ENCODE data around the gene DISP3.

The DISP3 gene

DNA sequence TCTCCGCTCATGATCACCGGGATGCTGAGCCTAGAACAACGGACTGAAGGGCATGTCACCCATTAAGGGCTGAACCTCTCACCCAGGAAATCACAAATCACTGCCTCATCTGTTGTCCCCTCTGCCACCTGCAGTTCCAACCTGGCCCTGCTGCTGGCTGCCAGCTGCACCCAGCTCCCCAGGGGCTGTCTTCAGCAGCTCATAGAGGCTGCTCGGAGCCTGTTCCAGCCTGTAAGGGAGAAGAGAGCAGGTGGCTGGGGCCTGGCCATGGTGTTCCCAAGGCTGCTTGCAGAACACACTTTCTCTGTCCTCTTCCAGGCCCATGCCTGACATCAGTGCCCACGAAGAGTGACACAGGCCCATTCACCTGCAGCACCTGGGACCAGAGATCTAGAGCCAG is 44.5 kb upstream of the DISP3 start:
- no peaks in the 10 kb centered on the region for H3K9me3 ChIP-seq (ENCODE audit: severe bottlenecking)
- no peaks in the 10 kb centered on the region for H3K4me1 ChIP-seq (ENCODE audit: insufficient read depth, poor library complexity, severe bottlenecking)
- TF ChIP-seq, protein P1, sequence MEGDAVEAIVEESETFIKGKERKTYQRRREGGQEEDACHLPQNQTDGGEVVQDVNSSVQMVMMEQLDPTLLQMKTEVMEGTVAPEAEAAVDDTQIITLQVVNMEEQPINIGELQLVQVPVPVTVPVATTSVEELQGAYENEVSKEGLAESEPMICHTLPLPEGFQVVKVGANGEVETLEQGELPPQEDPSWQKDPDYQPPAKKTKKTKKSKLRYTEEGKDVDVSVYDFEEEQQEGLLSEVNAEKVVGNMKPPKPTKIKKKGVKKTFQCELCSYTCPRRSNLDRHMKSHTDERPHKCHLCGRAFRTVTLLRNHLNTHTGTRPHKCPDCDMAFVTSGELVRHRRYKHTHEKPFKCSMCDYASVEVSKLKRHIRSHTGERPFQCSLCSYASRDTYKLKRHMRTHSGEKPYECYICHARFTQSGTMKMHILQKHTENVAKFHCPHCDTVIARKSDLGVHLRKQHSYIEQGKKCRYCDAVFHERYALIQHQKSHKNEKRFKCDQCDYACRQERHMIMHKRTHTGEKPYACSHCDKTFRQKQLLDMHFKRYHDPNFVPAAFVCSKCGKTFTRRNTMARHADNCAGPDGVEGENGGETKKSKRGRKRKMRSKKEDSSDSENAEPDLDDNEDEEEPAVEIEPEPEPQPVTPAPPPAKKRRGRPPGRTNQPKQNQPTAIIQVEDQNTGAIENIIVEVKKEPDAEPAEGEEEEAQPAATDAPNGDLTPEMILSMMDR (IDR thresholded peaks at IDR 0.05; ENCODE audit: poor library complexity, severe bottlenecking): no peak
- H3K27me3 ChIP-seq (ENCODE audit: insufficient read depth, poor library complexity, severe bottlenecking): no peaks in the 10 kb centered on the region
- H3K27ac ChIP-seq (ENCODE audit: poor library complexity, severe bottlenecking): no peak overlapping the region
- no peak overlapping the region for H3K4me3 ChIP-seq (ENCODE audit: severe bottlenecking)
- DNase-seq (ENCODE audit: low spot score): no peak
- no peaks in the 10 kb centered on the region for H3K36me3 ChIP-seq (ENCODE audit: low read depth)
- no peak for ATAC-seq (ENCODE audit: low read depth)

DNA sequence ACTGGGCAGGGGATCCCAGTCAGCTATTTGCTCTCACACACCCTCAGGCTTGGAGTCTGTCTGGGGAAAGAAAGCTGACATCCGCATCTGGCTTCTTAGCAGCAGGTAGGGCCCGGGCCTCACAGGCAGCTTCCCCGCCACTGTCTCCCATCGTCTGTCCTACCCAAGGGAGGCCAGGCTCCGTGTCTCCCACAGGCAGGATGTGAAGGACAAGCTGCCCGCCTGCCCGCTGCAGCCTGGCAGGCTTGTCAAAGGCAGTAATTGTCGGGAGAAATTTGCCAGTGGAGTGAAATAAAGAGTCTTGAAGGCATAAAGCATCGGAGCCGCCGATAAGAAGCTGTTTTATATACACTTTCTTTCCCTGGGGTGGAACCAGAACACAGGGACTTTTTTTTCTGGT is 44.0 kb upstream of the DISP3 start:
- Histone ChIP-seq H3K4me1 (ENCODE audit: insufficient read depth, poor library complexity, severe bottlenecking) (no peaks in the 10 kb centered on the region), H3K4me3 (ENCODE audit: severe bottlenecking) (no peak overlapping the region), H3K36me3 (ENCODE audit: low read depth) (no peaks in the 10 kb centered on the region), H3K27me3 (ENCODE audit: insufficient read depth, poor library complexity, severe bottlenecking) (no peaks in the 10 kb centered on the region), H3K27ac (ENCODE audit: poor library complexity, severe bottlenecking) (no peak overlapping the region), H3K9me3 (ENCODE audit: severe bottlenecking) (no peaks in the 10 kb centered on the region)
- no peak for DNase-seq (ENCODE audit: low spot score)
- TF ChIP-seq, protein P1 (IDR thresholded peaks at IDR 0.05; ENCODE audit: poor library complexity, severe bottlenecking): no peak
- ATAC-seq (ENCODE audit: low read depth): no peak

DNA sequence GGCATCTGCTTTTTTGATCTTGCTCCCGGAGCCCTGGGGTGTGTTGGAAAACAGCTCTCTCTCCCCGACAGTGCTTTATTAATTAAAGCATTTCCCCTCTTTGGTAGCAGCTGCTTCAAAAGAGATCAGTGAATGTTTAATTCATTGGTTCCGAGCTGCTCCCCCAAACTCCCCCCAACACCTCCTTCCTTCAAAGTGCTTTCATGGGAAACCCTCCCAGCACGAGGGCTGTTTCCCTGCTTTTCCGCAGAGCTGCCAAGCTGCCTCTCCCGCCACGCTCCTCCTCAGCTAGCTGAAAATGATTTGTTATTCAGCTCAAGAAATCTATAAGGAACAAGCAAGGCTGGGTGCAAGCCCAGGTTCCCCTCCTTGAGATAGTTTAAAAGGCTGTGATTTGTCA is 40.0 kb upstream of the DISP3 start:
- DNase-seq (ENCODE audit: low spot score): no peak
- Histone ChIP-seq H3K27ac (ENCODE audit: poor library complexity, severe bottlenecking) (no peak overlapping the region), H3K9me3 (ENCODE audit: severe bottlenecking) (no peaks in the 10 kb centered on the region), H3K4me3 (ENCODE audit: severe bottlenecking) (no peak overlapping the region), H3K36me3 (ENCODE audit: low read depth) (no peaks in the 10 kb centered on the region), H3K27me3 (ENCODE audit: insufficient read depth, poor library complexity, severe bottlenecking) (peaks cover 7% of the 10 kb centered on the region), H3K4me1 (ENCODE audit: insufficient read depth, poor library complexity, severe bottlenecking) (no peaks in the 10 kb centered on the region)
- TF ChIP-seq, protein P1 (IDR thresholded peaks at IDR 0.05; ENCODE audit: poor library complexity, severe bottlenecking): no peak
- no peak for ATAC-seq (ENCODE audit: low read depth)

DNA sequence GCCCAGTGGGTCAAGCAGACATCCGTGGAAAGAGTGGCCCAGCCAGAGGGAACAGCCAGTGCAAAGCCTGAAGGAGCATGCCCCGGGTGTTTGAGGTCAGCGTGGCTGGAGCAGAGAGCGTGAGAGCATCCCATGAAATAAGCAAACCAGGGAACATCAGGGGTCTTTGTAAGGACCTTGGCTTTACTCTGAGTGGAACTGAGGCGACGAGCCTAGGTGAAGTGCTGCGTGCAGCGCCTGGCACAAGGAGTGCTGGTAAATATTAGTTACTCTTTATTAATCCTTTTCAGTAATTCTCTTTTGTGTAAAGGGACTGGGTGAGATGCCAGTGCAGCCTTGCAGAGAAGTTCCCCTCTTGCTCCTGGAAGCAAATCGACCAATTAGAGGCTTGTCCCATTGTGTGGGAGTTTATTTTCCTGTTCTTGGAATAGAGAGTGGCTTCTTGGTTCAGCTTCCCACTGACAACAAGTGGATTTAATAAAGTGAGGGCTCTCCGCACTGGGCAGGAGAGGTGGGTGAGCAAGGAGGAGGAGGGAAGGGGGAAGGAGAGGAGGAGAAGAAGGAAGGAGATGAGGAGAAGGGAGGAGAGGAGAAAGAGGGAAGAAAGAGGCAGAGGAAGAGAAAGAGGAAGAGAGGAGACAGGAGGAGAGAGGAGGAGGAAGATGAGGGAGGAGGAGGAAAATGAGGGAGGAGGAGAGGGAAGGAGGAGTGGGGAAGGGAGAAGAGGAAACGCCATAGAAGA is 37.6 kb upstream of the DISP3 start:
- ATAC-seq (ENCODE audit: low read depth): no peak; the same call in 2 of the 3 replicates
- no peak for DNase-seq (ENCODE audit: low spot score)
- H3K27me3 ChIP-seq (ENCODE audit: insufficient read depth, poor library complexity, severe bottlenecking): peaks cover 13% of the 10 kb centered on the region
- no peaks in the 10 kb centered on the region for H3K4me1 ChIP-seq (ENCODE audit: insufficient read depth, poor library complexity, severe bottlenecking)
- H3K27ac ChIP-seq (ENCODE audit: poor library complexity, severe bottlenecking): no peak overlapping the region
- no peaks in the 10 kb centered on the region for H3K36me3 ChIP-seq (ENCODE audit: low read depth)
- no peaks in the 10 kb centered on the region for H3K9me3 ChIP-seq (ENCODE audit: severe bottlenecking)
- TF ChIP-seq, protein P1 (IDR thresholded peaks at IDR 0.05; ENCODE audit: poor library complexity, severe bottlenecking): no peak
- H3K4me3 ChIP-seq (ENCODE audit: severe bottlenecking): no peak overlapping the region

DNA sequence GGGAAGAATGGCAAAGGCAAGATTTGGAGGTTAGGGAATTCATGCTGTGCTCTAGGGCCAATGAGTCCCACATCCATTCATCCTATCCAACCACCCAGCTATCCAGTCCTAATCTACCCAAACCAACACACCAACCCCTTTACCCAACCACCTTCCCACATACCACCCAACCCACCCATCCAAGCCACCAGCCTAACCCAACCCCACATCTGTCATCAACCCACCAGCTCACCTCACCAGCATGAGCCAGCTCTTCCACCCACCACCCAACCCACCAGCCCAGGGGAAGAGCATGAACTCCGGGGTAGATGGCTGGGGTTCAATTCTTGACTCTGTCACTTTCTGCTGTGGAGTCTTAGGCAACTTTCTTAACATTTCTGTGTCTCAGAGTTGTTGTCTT is 35.9 kb upstream of the DISP3 start:
- no peaks in the 10 kb centered on the region for H3K4me1 ChIP-seq (ENCODE audit: insufficient read depth, poor library complexity, severe bottlenecking)
- H3K27ac ChIP-seq (ENCODE audit: poor library complexity, severe bottlenecking): no peak overlapping the region
- peaks cover 13% of the 10 kb centered on the region for H3K27me3 ChIP-seq (ENCODE audit: insufficient read depth, poor library complexity, severe bottlenecking)
- H3K4me3 ChIP-seq (ENCODE audit: severe bottlenecking): no peak overlapping the region
- TF ChIP-seq, protein P1 (IDR thresholded peaks at IDR 0.05; ENCODE audit: poor library complexity, severe bottlenecking): no peak
- H3K9me3 ChIP-seq (ENCODE audit: severe bottlenecking): no peaks in the 10 kb centered on the region
- ATAC-seq (ENCODE audit: low read depth): no peak
- no peak for DNase-seq (ENCODE audit: low spot score)
- no peaks in the 10 kb centered on the region for H3K36me3 ChIP-seq (ENCODE audit: low read depth)
